Measurements from ENCODE around the gene LMAN2. TPM values are rescaled to one million over a fixed set of nuclear protein-coding genes. Genes with fewer than 3 reads are reported as not detected.

The LMAN2 gene
- total and polyA plus RNA-seq, 12 donors, result 46.3 to 215 (median 56.3) TPM

DNA sequence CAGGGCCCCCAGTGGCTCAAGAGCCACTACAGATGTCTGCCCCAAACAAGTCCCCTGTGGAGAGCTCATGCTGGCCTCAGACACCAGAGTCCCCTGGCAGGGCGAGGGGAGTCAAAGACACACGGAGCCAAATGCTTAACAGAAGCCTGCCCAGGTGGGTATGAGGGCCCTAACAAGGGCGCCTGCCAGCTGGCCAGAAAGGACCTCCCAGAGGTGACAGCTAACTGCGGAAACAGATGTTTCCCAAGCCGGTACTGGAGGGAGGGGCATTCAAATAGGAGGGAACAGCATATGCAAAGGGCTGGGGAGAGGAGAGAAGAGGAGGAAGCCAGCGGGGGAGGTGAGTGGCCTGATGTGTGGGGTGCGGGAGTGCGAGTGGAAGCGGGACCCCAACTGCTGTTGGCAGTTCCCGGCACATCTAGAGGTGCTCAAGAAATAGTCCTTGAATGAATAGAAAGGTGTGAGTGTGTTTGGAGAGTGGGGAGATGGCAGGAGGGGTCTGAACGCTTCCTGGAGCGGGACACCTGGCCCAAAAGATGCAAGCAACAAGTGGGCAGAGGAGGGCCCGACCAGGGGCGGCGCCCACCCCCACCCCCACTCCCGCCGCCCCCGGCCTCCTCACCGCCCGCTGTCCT lies 40.6 kb downstream of the LMAN2 start:
- H3K27me3 ChIP-seq, result no peaks in the 10 kb centered on the region
- peaks cover 14 to 74% (median 28%) of the 10 kb centered on the region in 9 donors for H3K4me1 ChIP-seq
- 18 to 31% methylated on average over 15 to 20 of the region's 20 CpGs for WGBS, 2 donors
- TF ChIP-seq, protein P1, sequence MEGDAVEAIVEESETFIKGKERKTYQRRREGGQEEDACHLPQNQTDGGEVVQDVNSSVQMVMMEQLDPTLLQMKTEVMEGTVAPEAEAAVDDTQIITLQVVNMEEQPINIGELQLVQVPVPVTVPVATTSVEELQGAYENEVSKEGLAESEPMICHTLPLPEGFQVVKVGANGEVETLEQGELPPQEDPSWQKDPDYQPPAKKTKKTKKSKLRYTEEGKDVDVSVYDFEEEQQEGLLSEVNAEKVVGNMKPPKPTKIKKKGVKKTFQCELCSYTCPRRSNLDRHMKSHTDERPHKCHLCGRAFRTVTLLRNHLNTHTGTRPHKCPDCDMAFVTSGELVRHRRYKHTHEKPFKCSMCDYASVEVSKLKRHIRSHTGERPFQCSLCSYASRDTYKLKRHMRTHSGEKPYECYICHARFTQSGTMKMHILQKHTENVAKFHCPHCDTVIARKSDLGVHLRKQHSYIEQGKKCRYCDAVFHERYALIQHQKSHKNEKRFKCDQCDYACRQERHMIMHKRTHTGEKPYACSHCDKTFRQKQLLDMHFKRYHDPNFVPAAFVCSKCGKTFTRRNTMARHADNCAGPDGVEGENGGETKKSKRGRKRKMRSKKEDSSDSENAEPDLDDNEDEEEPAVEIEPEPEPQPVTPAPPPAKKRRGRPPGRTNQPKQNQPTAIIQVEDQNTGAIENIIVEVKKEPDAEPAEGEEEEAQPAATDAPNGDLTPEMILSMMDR (IDR thresholded peaks at IDR 0.05), result no peak
- peak in 1 of 8 donors; percentile 12 for ATAC-seq
- intact Hi-C loops (cut with DNase I), result loop anchor here in 4 of 10 donors (5.0 to 10.0 kb wide), 5 partner anchors 54 to 194 kb away; partner anchors contain the start of genes PDLIM7 (in 2 of the 4) and DOK3 (in 1 of the 4)
- peak overlapping the region in 7 of 10 donors; percentile 51 to 70 (median 64) for H3K4me3 ChIP-seq
- H3K36me3 ChIP-seq, result peaks cover 0 to 20% (median 7%) of the 10 kb centered on the region in 9 donors
- no peaks in the 10 kb centered on the region for H3K9me3 ChIP-seq
- no peak for DNase-seq
- H3K27ac ChIP-seq, result peak overlapping the region in 1 of 10 donors; percentile 97

DNA sequence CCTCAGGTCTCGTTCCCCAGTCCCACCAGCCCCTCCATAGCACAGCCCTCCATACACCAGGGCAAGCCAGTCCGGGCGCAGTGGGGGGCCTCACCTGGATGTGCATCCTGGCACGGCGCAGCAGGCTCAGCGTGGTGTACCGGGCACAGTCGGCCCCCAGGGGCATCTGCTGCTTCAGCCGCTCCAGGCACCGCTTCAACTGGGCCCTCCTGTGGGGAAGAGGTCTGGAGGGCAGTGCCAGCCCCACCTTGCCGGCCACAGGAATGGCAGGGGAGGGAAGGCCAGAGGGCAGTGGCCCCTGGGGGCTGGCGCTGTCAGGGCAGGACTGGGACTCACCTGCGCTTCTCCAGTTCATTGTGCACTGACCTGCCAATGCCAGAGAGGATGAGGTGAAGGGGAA lies 41.1 kb downstream of the LMAN2 start:
- WGBS, 2 donors, result 91 to 94% methylated on average over 13 of the region's 13 CpGs
- peak overlapping the region in 1 of 10 donors; percentile 97 for H3K27ac ChIP-seq
- TF ChIP-seq, protein P1 (IDR thresholded peaks at IDR 0.05), result no peak
- H3K27me3 ChIP-seq, result no peaks in the 10 kb centered on the region
- peaks cover 14 to 79% (median 30%) of the 10 kb centered on the region in 9 donors for H3K4me1 ChIP-seq
- H3K9me3 ChIP-seq, result no peaks in the 10 kb centered on the region
- intact Hi-C loops (cut with DNase I), result loop anchor here in 4 of 10 donors (5.0 to 10.0 kb wide), 5 partner anchors 54 to 194 kb away; partner anchors contain the start of genes PDLIM7 (in 2 of the 4) and DOK3 (in 1 of the 4)
- DNase-seq, result no peak
- ATAC-seq, result no peak
- peaks cover 0 to 25% (median 7%) of the 10 kb centered on the region in 9 donors for H3K36me3 ChIP-seq
- peak overlapping the region in 1 of 10 donors; percentile 67 for H3K4me3 ChIP-seq

DNA sequence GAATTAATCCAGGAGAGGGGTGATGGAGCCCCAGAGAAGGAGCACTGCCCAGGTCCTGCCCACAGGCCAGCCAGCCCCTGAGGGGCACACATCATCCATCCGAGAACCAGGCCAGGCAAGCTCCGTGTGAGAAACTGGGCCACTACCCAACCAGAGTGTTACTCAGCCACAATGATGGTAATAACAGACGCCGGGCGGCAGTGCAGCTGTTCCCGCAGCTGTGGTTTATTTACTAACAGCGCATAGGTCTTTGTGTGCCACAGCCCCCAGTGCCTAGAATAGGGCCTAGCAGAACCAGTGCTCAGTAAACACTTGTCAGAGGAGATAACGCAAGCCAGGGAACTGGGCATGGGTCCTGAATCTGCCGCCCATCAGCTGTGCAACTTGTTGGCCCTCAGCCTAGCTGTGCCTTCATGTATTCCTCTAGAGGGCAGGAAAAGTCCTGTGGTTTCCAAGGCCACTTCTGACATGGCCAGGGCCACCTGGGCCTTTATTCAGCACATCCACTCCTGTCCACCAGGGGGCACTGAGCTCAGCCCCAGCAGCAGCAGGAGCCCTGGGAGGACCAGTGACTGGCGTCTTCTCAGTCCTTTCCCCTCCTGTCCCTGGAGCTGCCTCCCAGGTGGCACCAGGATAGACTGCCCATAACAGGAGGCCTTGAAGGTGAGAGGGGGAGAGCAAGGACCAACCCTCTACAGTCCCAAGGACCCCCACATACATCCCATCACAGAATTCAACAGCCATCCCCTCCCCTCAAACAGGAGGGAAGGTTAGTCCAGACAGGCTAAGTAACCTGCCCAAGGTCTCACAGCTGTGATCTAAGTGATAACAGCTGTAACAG lies 41.9 kb downstream of the LMAN2 start:
- intact Hi-C loops (cut with DNase I), result loop anchor here in 5 of 10 donors (5.0 to 10.0 kb wide), 6 partner anchors 55 to 195 kb away; partner anchors contain the start of genes PDLIM7 (in 2 of the 5) and DOK3 (in 1 of the 5)
- WGBS, 2 donors, result 54 to 69% methylated on average over 10 of the region's 10 CpGs
- Histone ChIP-seq H3K4me1 (peaks cover 18 to 87% (median 38%) of the 10 kb centered on the region in 9 donors), H3K4me3 (peak overlapping the region in 1 of 10 donors; percentile 67), H3K9me3 (no peaks in the 10 kb centered on the region), H3K36me3 (peaks cover 0 to 33% (median 7%) of the 10 kb centered on the region in 9 donors), H3K27ac (peak overlapping the region in 2 of 10 donors; percentile 17 to 97), H3K27me3 (no peaks in the 10 kb centered on the region)
- ATAC-seq (peak in 7 of 8 donors; percentile 5 to 36 (median 11)), DNase-seq (peak; percentile 50 to 54)
- TF ChIP-seq, protein P1 (IDR thresholded peaks at IDR 0.05), result peak; percentile 48 to 91 (median 78)

DNA sequence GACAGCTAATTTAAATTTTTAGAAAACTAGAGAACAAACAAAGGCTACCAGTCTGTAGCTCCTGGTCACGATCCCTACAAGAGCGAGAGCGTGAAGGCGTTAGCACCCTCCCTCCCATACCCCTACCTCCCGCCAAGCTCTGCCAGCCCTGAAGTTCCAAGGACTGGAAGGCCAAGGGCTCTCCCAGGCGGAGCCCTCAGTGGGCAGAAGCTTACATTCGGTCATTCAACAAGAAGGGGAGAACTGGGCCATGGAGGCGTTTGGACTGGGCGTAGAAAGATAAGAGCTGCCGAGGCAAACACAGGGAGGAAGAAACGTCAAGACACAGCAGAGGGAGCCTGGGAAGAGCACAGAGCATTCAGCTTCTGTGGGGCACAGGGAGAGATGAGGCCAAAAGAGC lies 42.7 kb downstream of the LMAN2 start:
- no peaks in the 10 kb centered on the region for H3K9me3 ChIP-seq
- H3K4me3 ChIP-seq, result no peak overlapping the region
- DNase-seq, result no peak
- TF ChIP-seq, protein P1 (IDR thresholded peaks at IDR 0.05), result no peak
- no peak for ATAC-seq
- WGBS, 2 donors, result 89 to 90% methylated on average over 11 of the region's 11 CpGs
- H3K4me1 ChIP-seq, result peaks cover 23 to 90% (median 44%) of the 10 kb centered on the region in 9 donors
- H3K27me3 ChIP-seq, result no peaks in the 10 kb centered on the region
- intact Hi-C loops (cut with DNase I), result loop anchor here in 4 of 10 donors (10.0 kb wide), 1 partner anchor 194 kb away; no protein-coding TSS in a partner anchor
- H3K36me3 ChIP-seq, result peaks cover 0 to 33% (median 7%) of the 10 kb centered on the region in 9 donors
- peak overlapping the region in 2 of 10 donors; percentile 17 to 97 for H3K27ac ChIP-seq
